Brain microvascular endothelial cell (primary cell): ENCODE measurements around the gene HERC3.

Experiments
- DNase-seq: peaks from one replicate; pipeline ENCODE4 v3.0.0-alpha.2; 2020
- H3K27ac ChIP-seq: fragments of 250-450 bp; sonication (Bioruptor Pico); 2 replicates; pipeline ENCODE4 v1.5.1; 2020; ENCODE audit warnings: mild to moderate bottlenecking, moderate library complexity
- H3K27me3 ChIP-seq: fragments of 250-450 bp; sonication (Bioruptor Pico); replicated peaks from 2 replicates; pipeline ENCODE4 v1.5.1; 2020; ENCODE audit warnings: mild to moderate bottlenecking
- H3K36me3 ChIP-seq: fragments of 250-450 bp; sonication (Bioruptor Pico); replicated peaks from 2 replicates; pipeline ENCODE4 v1.5.1; 2020; ENCODE audit warnings: mild to moderate bottlenecking
- H3K4me3 ChIP-seq: 2 replicates; pipeline ENCODE4 v1.5.1; 2011; ENCODE audit warnings: low read depth, mild to moderate bottlenecking, control low read depth, low read length, moderate library complexity
- CTCF ChIP-seq: IDR thresholded peaks from 2 replicates; pipeline ENCODE4 v1.5.1; 2011; ENCODE audit warnings: low read depth, mild to moderate bottlenecking, moderate library complexity, low read length, control low read depth, inconsistent platforms; ENCODE audit errors: missing control alignments
- in situ Hi-C: cut with HindIII; loops from 2 replicates; pipeline ENCODE4 v1.10.0; 2017; ENCODE audit warnings: low sequenced_read_pairs, low pct_ligation_motif_present

The HERC3 gene

DNA sequence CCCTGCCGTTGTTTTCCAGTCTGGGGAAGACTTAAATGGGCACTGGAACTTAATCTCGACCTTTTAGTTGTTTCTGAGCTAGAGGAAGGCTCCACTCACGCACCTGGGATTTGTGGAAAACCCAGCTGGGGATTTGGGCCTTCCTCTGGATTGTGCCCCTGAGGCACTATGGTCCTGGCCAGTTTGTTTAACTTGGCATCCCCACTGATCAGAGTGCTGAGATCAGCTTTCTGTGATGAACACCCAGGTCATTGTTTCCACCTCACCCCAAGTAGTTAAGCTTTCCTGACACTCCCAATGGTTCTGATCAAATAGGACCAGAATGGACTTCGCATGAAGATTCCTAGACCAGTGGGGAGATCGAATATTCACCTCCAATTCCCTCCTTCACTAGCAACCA is 125.8 kb downstream of the HERC3 start:
- H3K36me3 ChIP-seq, result no peaks in the 10 kb centered on the region
- TF ChIP-seq CTCF, result no peak

DNA sequence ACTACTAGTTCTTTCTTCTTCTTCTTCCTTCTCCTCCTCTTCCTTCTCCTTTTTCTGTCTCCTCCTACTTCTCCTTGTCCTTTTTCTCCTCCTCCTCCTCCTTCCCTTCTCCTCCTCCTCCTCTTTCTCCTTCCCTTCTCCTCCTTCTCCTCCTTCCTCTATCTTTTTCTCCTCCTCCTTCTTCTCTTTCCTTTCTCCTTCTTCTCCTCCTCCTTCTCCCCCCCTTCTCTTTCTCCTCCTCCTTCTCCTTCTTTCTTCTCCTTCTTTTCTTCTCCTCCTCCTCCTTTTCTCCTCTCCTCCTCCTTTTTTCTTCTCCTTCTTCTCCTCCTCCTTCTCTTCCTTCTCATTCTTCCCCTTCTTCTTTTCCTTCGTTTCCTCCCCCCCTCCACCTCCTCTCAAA is 127.1 kb downstream of the HERC3 start:
- DNase-seq, result no peak
- no peaks in the 10 kb centered on the region for H3K27me3 ChIP-seq
- H3K27ac ChIP-seq, result no peak overlapping the region
- H3K4me3 ChIP-seq, result no peak overlapping the region
- TF ChIP-seq CTCF, result no peak
- H3K36me3 ChIP-seq, result no peaks in the 10 kb centered on the region
- in situ Hi-C loops, result no loop called here

More for the DNA sequence above, 125.8 kb downstream of the HERC3 start:
- H3K27me3 ChIP-seq, result no peaks in the 10 kb centered on the region
- no peak overlapping the region for H3K27ac ChIP-seq
- no peak for DNase-seq
- no peak overlapping the region for H3K4me3 ChIP-seq
- in situ Hi-C loops, result no loop called here

DNA sequence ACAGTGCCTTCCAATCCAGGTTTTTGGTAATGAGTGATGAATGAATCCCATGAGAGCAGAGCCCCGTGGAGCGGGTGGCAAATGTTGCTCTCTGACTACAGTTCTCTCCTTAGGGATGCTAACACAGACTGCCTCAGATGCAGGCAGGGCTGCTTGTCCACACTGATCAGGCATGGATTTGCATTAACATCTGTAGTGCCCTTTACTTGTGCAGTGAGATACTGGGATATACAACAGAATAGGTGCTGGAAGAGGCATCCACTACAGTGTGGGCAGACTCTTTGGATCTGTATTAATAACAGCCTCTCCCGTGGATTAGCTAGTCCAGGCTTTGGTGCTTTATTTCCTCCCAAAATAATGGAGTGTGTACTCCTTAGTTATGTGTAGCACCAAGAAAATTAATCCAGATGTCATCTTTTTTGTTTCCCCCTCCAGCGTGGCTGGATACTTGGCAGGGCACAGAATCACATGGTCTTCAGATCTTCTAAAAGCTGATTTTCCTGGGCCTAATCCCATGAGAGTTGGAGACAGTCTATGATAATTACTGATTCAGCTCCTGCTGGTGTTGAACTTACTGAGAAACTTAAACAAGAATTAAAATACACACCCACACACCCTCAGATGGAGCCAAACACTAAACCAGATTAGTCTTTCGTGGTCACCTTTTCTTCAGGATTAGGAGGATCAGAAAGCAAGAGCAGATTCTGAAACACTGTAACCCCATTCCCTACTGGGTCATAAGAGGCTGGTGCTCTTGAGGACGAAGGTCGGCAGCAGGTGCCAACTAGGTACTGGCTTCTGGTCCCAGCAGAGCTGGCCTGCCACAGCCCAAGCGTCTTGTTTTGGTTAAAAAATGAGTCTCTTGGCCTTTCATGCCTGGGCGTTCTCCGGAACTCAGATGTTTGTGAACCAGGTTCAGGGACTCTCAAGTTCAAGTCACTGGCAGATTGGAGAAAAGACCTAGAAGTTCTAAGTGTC is 128.5 kb downstream of the HERC3 start:
- no peak overlapping the region for H3K4me3 ChIP-seq
- in situ Hi-C loops, result no loop called here
- no peaks in the 10 kb centered on the region for H3K27me3 ChIP-seq
- no peak overlapping the region for H3K27ac ChIP-seq
- H3K36me3 ChIP-seq, result no peaks in the 10 kb centered on the region
- no peak for DNase-seq
- TF ChIP-seq CTCF, result no peak

DNA sequence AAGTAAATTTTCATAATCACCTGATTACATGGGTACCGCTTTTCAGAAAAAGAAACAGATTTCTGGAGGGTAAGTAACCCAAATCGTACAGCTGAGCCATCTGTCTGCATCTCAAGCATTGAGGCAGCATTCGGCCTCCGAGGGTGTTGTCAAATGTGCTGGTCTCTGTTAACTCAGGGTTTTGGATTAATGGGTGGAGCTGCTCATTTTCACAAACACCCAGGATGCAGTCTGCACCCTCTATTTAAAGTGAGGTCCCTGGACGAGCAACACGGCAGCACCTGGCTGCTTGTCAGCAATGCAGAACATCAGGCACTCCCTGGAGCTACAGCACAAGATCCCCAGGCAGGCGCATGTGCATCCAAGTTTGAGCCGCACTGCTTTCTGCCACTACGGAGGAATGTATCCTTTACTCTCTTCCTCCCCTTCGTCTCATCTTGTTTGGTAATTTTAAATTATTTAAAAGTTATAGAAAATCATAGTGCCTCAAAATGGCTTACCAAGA is 130.0 kb downstream of the HERC3 start:
- peaks cover 4% of the 10 kb centered on the region for H3K36me3 ChIP-seq
- no peak for TF ChIP-seq CTCF
- no peak overlapping the region for H3K27ac ChIP-seq
- no peak overlapping the region for H3K4me3 ChIP-seq
- in situ Hi-C loops, result no loop called here
- no peaks in the 10 kb centered on the region for H3K27me3 ChIP-seq
- no peak for DNase-seq

GRCh38 chr4:88722828-88723227 is 130.5 kb downstream of the HERC3 start:
- Histone ChIP-seq H3K4me3 (no peak overlapping the region), H3K27ac (no peak overlapping the region), H3K27me3 (no peaks in the 10 kb centered on the region), H3K36me3 (peaks cover 4% of the 10 kb centered on the region)
- in situ Hi-C loops, result no loop called here
- no peak for TF ChIP-seq CTCF
- DNase-seq, result no peak
